Measurements from ENCODE around the gene SH2D5.

DNA sequence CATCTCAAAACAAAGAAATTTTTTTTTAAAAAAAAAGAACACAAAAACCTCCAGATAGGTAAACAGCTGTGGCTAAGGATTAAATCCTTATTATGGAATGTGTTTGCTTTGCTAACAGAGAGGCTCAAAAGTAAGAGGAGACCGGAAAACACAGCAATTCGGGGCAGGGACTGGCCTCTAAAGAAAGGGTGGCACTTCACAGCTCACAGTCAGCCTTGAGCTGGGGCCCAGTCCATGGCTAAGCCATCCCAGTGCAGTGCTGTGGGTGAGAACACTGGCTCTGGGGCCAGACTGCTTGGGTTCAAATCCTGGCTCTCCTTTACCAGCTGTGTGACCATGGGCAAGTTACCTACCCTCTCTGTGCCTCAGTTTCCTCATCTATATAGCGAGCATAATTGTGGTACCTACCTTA is 42.9 kb downstream of the SH2D5 start:
- TF ChIP-seq CTCF (IDR thresholded peaks at IDR 0.05; ENCODE audit: extremely low read depth in 1 of 2, insufficient read depth in 1 of 2, low read depth in 1 of 2, low read length in 2 of 2) (no peak), POLR2AphosphoS5 (IDR thresholded peaks at IDR 0.05; ENCODE audit: insufficient read depth, low read depth, low read length) (no peak), EZH2 (IDR thresholded peaks at IDR 0.05; ENCODE audit: borderline replicate concordance, low read depth, low read length, severe bottlenecking) (no peak), POLR2A (IDR thresholded peaks at IDR 0.05; ENCODE audit: low read depth, low read length) (no peak), GATA2 (IDR thresholded peaks at IDR 0.05; ENCODE audit: insufficient read depth, insufficient read length, low read depth, low read length) (no peak)
- TF ChIP-seq, protein P1, sequence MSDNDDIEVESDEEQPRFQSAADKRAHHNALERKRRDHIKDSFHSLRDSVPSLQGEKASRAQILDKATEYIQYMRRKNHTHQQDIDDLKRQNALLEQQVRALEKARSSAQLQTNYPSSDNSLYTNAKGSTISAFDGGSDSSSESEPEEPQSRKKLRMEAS (IDR thresholded peaks at IDR 0.05; ENCODE audit: insufficient read depth, insufficient read length) = no peak

Measured in endothelial cell of umbilical vein (primary cell).